ELR (cell line): ENCODE data around the gene NDST3.
A peak's percentile ranks its signal among the peaks of the same experiment; 100 is the strongest.
"Not testable (repeated sequence)": the region's sequence is repeated elsewhere in the genome, so short reads cannot be mapped to it uniquely, and the experiment has no call there.

Experiments used
- DNase-seq: peaks from one replicate; pipeline ENCODE4 v3.0.0-alpha.2; 2015; ENCODE audit warnings: low read depth

Gene NDST3

GRCh38 chr4:118177126-118177525 is 142.8 kb downstream of the NDST3 start:
- peak; percentile 58 for DNase-seq

DNA sequence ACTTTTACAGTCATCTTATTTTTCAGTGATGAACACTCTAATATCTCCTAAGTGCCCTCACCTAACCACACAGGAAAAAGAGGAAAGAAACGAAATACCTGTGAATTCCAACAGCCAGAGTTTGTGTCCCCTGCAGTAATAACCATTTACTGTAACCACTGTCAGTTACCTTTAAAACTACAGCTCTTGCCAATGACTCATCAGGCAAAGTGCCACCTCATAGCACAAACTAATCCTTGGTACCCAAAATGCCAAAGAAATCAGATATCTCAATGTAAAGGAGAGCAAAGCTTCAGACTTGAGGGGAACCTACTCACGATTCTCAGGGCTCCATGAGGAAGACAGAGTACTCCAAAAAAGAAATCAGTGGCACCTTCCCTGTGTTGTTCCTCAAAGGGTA is 146.5 kb downstream of the NDST3 start:
- peak; percentile 46 for DNase-seq

GRCh38 chr4:118190903-118191302 is 156.6 kb downstream of the NDST3 start:
- DNase-seq = no peak

GRCh38 chr4:118193421-118193820 is 159.1 kb downstream of the NDST3 start:
- no peak for DNase-seq

DNA sequence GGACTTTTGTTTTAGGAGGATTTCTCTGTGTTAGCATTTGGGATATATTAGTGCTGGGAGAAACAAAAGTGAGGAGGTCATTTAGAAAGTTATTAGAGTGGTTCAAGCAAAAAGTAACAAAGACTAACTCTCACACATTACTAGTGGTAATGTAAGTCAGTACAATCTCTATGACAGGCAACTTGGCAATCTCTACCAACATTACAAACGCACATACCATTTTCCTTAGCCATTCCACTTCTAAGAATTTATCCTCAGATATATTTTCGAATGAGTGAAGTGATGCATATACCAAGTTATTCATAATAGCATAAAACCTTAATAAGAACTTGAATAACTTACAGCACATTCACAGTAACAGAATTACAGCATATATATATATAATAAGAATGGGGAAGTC is 172.3 kb downstream of the NDST3 start:
- no peak for DNase-seq

GRCh38 chr4:118213101-118213500 is 178.8 kb downstream of the NDST3 start:
- DNase-seq = no peak

GRCh38 chr4:118215826-118216225 is 181.5 kb downstream of the NDST3 start:
- no peak for DNase-seq

GRCh38 chr4:118221227-118221800 is 187.0 kb downstream of the NDST3 start:
- DNase-seq = peak; percentile 10

- peak; percentile 76 for DNase-seq
Observed at GRCh38 chr4:118224243-118224829, 190.1 kb downstream of the NDST3 start.

DNA sequence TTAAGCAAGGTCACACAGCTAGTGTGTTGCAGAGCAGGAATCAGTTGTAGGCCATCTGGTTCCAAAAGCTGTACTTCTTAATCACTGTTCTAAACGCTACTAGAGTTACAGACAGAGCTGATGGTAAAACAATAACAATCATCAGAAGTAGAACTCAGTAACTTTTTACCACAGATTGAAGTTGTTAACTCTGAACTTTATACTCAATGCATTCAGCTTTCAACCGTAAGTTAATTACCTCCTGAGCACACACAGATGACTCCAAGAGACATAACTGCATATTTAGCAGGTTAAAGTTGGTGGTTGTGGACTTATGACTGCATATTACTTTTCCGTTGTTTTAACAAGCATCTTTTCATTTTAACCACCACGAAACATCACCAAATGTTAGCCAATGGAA is 191.2 kb downstream of the NDST3 start:
- DNase-seq = no peak

GRCh38 chr4:118226311-118227010 is 192.2 kb downstream of the NDST3 start:
- no peak for DNase-seq

DNA sequence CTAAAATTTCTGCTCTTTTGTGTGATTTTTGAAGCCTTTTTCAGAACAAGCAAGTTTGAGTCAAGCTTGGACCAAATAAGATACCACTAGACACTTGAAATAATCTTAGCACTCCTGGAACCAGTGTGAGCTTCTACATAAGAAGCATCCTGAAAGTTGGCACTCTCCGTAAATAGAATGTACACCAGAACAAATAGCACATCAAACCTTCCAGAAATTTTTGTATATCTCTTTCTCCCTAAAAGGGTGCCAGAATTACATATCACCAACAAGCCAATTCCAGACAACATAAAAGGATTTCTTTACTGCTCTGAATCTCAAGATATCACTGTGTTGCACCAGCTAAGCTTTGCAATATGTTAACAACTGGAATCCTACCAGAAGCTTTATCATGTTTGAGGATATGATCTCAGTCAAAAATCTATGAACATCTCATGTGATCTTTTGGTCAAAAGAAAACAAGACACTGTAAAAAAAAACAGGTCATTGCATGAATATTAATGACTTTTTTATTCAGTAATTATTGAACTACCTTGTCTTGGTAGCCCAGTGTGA is 201.4 kb downstream of the NDST3 start:
- DNase-seq = no peak

- no peak for DNase-seq
Observed at GRCh38 chr4:118237531-118237930, 203.2 kb downstream of the NDST3 start.

GRCh38 chr4:118249890-118250289 is 215.6 kb downstream of the NDST3 start:
- DNase-seq = no peak

DNA sequence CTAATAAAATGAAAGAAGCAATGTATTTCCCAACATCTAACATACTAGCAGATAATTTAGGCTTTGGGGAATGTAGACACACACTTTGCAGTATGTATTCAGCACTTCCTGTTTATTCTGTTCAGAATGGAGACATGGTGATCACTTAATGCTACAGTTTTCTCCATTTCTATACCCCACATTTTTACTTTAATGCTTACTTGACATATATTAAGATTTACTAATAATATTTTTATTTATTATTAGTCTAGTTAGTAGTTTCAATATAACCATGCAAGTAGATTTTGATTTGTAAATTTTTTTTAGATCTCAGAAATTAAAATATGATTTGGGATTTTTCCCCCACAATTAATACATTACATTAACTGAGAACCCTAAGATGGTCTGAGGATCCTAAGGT is 220.1 kb downstream of the NDST3 start:
- no peak for DNase-seq

GRCh38 chr4:118259111-118259510 is 224.8 kb downstream of the NDST3 start:
- DNase-seq = no peak

DNA sequence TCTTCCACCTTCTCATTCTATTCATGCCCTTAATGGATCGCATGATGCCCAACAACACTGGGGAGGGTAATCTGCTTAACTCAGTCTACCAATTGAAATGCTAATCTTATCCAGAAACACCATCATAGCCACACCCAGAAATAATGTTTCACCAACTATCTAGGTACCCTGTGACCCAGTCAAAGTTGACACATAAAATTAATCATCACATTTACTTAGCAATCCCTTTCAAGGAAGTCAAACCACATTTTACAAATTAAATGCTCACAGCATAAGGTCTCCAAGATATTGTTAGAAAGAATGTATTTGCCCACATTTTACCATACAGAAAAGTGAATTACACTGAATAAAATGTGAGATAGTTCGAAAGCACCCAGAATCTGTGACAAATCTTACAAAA is 226.0 kb downstream of the NDST3 start:
- no peak for DNase-seq

DNA sequence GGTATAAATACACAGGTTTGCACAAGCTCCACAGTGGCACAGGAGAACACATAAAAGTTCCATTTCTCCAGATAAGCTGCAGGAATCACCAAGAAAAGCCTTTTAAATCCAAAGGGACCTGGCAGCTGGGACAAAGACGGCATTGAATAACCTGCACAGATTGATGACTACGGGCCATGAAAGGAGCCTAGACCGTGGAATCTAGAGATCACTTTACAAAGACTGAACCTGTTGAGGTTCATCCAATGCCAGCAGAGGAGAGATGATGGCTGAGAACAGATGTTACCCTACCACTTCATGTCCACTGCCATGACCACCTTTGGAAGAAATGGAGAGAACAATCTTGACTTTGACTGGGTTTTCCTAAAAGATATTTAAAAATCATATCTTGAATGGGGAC is 229.8 kb downstream of the NDST3 start:
- DNase-seq = no peak

- DNase-seq = no peak
Observed at GRCh38 chr4:118265312-118266144, 231.2 kb downstream of the NDST3 start.

- DNase-seq = not testable (repeated sequence)
Observed at GRCh38 chr4:118266145-118266496, 231.8 kb downstream of the NDST3 start.

DNA sequence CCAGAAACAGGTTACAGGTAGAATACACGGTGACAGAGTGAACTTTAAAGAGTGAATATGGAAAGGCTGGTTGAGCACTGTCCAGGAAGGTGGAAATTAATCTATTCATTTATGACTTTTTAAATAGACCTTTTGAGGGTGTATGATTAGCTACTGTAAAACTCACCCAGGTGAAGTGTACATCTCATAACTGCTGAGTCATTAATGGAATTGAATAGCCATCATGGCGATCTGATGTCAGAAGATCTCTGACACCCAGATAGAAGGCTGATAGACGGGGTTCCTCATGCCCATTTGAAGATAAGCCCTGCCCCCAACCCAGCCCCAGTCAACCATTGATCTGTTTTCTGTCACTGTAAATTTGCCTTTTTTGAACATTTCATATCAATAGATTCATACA is 234.5 kb downstream of the NDST3 start:
- DNase-seq = no peak

DNA sequence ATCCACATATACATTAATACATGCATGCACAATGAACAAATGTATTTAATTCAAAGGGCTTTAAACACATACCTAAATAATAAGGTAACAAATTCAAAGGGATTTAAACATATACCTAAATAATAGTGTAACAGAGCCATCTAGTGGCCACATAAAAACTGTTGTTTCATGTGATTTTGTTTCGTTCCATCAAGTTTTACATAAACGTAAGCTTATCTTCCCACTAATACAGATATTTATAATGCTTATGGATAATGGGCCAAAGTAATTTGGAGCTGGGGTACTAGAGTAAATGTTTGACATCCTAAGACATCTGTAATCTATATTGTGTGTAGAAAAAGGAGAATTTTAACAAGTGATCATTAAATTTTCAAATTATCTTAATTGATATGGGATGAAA is 236.2 kb downstream of the NDST3 start:
- peak; percentile 69 for DNase-seq

- DNase-seq = no peak
Observed at GRCh38 chr4:118271788-118272187, 237.5 kb downstream of the NDST3 start.
